ENCODE data around the gene OBP2A.
"Not testable (repeated sequence)": the region's sequence is repeated elsewhere in the genome, so short reads cannot be mapped to it uniquely, and the experiment has no call there.

OBP2A gene, protein sequence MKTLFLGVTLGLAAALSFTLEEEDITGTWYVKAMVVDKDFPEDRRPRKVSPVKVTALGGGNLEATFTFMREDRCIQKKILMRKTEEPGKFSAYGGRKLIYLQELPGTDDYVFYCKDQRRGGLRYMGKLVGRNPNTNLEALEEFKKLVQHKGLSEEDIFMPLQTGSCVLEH

DNA sequence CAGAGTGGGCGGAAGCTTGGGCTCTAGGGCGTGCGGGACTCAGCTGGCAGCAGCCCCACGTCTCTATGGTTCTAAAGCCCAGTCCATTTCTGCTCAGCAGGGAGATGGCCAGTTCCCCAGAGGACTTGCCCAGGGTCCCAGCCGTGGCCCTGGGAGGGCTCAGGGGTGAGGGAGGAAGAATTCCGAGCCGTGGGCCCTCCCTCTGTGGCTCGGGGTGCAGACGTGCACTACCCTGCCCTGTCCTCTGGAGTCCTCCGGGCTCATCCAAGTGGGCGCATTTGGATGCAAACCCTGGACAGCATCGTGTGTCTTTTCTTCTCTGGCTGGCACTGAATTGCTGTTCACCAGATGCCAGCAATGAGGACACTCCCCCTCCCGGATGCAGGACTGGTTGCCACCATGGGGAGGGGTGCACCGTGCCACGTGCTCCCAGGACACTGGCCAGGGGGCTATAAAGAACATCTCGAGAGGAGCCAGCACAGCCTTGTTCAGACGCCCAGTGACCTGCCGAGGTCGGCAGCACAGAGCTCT lies at the start of gene OBP2A:
Gene OBP2A (plus strand): TSS at position 481 of the 531 bp plus-strand sequence. CDS start 55 bp downstream, outside the sequence.
- not testable (repeated sequence) for FAIRE-seq; DNase-seq (ENCODE audit: extremely low spot score, insufficient read length, low read depth)

DNA sequence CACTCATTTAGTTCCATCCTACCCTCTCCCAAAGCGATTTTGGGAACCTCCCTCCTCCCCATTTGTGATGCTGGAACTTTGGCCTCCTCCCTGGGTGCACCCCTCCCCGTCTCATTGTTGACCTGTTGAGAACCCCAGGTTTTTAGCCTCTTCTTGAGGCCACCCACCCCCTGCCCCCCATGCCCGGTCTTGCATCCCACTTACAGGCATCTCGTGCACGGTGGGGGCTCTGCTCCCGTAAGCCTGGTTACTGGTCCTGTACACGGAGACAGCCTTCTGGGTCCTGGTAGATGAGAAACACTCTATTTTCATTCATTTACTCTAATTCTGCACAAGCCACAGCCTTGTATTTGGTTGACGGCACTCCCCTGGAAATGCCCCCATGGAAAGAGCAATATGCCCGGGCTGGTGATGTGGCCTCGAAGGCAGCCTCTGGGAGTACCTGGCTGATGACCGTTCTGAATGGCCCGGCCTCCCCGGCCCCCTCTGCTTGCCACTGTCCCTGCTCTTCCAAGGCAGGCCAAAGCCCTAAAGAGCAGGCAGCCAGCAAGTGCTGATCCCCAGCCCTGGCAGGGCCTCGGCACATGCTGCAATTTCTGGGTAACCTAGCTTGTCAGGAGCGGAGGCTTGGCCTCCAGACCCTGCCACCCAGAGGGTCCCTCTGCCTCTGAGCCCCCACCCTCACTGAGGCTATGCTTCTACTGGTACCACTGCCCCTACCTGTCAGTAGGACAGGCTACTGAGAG lies 47.4 kb upstream of the OBP2A start:
- DNase-seq (ENCODE audit: extremely low spot score, insufficient read length, low read depth) (no peak), FAIRE-seq (no peak)

DNA sequence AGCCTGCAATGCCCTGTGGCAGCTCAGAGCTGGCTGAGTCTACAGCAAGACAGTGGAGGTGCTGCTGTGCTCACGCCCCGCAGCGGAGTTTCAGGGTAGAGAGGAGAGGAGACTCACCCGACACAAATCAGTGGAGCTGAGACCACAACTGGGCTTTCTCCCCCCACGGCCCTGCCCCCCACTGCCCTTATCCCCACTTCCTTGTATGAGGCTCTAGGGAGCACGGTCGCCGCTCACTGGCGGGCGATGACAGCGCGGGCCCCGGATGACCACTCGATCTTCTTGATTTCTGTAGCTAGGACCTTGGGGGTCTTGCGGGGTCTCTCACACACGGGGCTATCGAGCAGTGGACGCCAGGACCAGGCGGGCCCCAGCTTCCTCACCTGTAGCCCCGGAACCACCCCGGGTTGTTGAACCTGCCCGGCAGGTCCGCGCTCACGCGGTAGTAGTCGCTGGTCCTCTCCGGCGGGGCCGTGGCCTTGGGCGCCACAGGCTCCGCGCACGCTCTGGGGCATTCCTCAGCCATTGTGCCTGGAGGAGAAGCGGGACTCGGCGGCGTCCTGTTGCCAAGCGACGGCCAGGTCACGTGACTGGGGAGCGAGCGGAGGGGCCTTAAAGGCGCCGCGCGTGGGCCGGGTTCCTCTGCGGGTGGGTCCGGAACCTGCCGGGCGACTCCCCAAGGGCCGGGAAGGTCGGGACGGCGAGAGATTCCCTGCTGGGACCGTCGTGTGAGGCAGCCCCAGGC lies 46.4 kb upstream of the OBP2A start:
- peak; percentile 78 for FAIRE-seq
- DNase-seq (ENCODE audit: extremely low spot score, insufficient read length, low read depth), result peak; percentile 69

DNA sequence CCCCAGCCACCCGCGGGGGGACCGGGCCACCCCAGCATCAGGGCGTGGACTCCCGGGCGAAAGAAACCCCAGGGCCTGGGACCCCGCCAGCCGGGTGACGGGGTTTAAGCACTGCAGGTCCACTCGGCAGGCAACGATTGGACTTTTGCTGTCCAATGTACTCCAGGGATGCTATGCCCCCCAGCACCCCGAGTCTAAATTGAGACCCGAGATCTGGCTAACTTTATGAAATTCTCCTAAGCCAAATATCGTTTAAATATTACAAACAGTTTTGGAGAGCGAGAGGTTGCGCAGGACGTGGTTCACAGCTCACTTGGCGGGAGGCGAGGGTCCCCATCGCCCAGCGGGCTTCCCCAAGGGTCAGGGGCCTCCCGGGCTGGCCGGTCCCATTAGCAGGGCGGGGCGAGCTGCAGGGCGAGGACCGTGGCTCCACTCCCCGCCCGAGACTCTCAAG lies 45.8 kb upstream of the OBP2A start:
- no peak for DNase-seq (ENCODE audit: extremely low spot score, insufficient read length, low read depth)
- no peak for FAIRE-seq

DNA sequence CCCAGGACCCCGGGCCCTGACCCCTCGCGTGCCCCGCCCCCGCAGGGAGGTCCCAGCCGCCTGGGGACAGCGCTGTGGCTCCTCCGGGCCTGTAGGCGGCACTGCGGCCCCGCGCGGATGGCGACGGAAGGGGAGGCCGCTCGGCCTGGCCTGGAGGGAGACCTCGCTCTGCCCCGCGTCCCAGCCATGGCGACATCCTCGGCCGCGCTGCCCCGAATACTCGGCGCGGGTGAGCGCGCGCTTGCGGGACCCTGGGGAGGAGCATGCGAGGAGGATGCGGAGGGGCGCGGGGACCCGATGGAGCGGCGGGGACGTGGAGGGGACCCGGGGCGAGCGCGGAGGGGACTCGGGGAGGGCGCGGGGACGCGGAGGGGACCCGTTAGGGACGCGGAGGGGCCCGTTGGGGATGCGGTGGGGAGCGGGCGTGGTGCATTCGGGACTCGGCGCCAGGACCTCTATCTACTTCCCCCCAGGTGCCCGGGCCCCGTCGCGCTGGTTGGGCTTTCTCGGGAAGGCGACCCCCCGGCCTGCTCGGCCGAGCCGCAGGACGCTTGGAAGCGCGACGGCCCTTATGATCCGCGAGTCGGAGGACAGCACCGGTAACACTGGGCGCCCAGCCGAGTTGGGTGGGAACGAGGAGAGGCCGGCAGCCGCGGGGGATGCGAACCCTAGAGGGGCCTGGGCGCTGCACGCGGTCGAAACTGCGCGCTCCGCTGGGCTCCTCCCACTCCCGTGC lies 45.2 kb upstream of the OBP2A start, which contains the start of gene MRPS2:
Gene MRPS2 (plus strand): TSS at position 158 of the 736 bp plus-strand sequence. CDS start 29 bp downstream, at position 187.
- FAIRE-seq (peak; percentile 84), DNase-seq (ENCODE audit: extremely low spot score, insufficient read length, low read depth) (peak; percentile 89)

DNA sequence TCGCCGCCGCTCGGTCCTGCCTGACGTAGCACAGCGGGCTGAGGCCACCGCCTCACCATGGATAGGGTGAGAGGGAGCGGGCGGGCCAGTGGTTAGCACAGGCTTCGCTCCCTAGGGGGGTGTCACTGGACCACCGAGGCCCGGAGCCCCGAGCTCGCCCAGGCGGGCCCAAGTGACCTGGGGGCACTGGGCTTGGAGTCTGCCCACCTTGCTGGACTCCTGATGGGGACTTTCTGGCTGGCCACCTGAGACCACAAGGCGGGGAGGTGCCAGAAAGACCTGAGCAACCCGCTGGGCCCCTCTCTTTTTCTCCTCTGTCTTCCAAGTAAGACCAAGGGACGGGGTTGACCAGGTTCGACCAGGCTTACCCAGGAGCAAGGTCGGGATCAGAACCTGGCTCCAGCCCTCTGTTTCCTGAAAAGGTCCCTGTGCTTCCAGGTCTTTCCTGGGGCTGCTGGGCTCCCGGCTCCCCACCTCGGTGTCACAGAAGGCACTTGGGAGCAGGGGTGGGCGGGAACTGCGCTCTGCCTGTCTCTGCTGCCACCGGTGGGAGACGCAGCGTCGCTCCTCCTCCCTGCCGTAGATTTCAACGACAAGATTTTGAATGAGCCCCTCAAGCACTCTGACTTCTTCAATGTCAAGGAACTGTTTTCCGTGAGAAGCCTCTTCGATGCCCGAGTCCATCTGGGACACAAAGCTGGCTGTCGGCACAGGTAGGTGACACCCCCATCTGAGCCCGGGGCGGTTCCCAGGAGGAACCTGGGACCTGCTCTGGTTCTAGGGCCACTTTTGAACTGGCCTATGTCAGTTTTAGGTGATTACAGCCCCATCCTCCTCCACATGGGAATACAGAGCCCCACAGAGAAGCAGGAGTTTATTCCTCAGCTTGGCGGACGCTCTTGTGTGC lies 44.4 kb upstream of the OBP2A start:
- FAIRE-seq (no peak), DNase-seq (ENCODE audit: extremely low spot score, insufficient read length, low read depth) (no peak)

DNA sequence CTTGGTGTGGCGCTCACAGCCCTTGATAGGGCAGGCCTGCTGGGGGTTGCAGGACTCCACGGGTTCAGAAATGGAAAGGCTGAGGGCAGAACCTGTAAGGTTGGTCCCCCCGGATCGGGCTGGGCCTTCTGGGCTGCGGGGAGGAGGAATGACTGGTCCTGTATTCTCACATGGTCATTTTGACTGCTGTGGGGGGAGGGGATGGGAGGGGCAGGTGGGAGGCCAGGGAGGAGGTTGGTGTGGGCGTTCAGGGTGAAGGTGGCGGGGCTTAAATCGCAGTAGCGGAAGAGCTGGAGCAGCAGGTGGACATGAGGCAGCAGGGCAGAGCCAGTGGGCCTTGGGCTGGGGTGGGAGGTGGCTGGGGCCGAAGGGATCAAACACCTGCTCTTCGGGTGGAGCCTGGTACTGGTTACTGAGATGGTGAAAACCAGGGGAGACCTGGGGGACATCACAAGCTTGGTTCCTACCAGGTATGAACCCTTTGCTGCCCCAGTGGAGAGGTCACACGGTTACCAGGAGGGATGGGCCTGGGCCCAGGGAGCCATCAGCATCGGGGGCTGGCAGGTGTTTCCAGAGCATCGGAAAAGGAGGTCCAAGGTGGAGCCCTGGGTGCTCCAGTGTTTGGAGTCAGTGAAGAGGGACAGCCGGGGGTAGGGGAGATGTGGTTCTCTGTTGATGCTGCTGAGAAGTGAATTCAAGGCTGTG lies 43.6 kb upstream of the OBP2A start:
- FAIRE-seq, result no peak
- no peak for DNase-seq (ENCODE audit: extremely low spot score, insufficient read length, low read depth)

DNA sequence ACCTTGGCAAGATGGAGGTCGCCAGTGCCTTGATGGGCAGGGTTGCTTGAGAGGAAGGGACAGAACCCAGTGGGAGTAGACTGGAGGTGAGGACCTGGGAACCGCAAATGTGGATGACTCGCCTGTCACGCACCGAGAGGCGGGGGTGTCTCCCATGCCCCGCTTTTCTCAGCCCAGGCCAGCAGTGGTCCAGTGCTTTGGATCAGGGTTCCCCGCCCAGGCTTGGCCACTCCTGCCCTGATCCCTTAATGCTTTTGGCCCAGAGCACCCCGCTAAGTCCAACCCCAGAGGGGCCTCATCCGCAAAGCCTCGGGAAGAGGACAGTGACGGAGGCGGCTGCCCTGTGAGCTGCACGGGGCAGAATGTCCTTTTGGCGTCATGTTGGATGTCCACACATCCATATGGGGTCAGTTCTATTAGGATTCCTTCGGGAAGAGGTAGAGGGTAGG lies 43.0 kb upstream of the OBP2A start:
- no peak for FAIRE-seq
- DNase-seq (ENCODE audit: extremely low spot score, insufficient read length, low read depth), result no peak

DNA sequence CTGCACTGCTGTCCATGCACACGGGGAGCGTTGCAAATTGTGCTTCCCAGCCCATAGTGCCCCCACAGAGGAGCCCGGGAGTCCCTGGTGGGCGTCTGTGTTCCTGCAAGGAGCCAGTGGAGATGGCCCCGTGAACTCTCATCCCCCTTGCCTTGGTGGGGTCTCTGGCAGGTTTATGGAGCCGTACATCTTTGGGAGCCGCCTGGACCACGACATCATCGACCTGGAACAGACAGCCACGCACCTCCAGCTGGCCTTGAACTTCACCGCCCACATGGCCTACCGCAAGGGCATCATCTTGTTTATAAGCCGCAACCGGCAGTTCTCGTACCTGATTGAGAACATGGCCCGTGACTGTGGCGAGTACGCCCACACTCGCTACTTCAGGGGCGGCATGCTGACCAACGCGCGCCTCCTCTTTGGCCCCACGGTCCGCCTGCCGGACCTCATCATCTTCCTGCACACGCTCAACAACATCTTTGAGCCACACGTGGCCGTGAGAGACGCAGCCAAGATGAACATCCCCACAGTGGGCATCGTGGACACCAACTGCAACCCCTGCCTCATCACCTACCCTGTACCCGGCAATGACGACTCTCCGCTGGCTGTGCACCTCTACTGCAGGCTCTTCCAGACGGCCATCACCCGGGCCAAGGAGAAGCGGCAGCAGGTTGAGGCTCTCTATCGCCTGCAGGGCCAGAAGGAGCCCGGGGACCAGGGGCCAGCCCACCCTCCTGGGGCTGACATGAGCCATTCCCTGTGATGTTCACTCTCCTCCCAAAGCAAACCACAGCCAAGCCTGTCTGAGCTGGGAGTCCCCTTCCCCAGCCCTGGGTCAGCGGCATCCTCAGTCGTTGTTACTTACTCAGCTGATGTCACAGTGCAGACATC lies 42.3 kb upstream of the OBP2A start:
- DNase-seq (ENCODE audit: extremely low spot score, insufficient read length, low read depth) (no peak), FAIRE-seq (no peak)

DNA sequence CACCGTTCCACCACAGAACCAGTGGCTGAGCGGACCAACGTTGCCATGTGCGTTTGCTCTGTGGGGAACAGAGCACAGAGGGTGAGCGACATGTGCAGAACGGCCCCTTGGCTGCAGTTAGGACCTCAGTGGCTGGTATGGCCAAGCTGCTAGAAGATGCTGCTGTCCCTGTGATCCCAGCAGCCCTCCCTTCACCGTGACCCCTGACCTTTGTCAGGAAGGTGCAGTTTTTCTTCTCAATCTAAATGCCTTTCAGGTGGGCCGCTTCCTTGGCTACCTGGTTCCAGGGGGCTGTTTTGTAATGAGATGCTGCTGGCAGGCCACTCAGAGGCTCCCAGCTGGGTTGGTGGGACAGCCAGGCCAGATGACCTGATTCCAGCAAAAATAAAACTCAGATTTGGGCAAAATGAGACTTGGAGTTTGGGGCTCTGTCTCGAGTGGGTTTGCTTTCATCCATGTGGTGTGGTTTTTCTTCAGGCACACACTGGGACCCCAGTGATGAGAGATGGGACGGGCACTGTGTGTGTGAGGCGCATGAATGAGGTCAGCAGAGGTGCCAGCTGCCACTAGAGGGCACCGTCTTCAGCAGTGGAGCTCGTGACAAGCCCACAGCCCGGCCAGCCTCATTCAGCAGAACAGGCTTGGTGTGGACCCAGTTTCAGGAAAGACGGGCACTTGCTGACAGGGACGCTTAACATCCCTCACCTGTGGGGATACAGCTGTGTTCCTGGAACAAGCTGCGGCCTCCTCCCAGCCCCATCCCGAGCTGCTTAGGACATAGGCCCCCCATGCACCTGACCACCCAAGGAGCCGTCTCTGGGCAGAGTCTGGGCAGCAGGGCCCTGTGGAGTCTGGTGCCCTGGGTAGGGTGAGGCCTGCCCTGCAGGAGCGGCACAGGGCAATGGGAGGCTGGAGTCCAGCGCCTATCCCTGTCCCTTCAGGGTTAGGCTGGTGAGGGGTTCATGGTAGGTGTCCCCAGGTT lies 41.4 kb upstream of the OBP2A start:
- FAIRE-seq, result peak; percentile 81
- DNase-seq (ENCODE audit: extremely low spot score, insufficient read length, low read depth), result peak; percentile 33

DNA sequence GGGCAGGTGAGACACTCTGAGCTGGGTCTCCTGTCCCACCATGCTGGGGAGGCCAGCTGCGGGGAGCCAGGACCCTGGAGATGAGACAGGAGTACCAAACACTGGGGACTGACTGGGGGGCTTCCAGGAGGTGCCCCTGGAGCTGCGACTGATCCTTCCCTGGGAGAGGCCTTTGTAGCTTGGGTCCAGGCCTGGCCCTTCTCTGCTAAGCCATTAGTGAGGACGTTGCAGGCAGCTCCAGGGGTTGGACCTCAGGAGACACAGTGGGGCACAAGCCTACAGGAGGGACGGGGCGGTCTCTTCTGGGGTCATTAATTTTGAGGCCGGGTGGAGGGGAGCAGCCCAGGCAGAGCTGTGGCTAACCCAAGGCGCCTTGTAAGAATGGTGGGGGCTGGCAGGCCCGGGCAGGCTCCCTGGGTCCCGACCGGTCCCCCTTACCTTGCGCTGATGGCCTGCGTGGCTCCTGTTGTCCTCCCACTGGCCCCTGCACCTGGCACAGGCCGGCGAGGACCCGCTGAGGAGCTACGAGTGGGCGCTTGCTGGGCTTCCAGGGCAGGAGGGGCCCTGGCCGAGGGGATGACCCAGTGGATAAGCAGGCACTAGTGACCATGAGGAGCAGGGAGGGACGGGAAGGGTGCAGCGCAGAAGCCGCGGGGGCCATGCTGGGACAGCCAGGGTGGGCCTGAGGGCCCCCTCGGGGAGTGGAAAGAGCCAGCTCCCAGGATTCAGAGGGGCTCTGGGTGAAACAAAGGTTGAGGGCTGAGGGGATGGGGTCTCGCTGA lies 40.3 kb upstream of the OBP2A start:
- FAIRE-seq, result no peak

DNA sequence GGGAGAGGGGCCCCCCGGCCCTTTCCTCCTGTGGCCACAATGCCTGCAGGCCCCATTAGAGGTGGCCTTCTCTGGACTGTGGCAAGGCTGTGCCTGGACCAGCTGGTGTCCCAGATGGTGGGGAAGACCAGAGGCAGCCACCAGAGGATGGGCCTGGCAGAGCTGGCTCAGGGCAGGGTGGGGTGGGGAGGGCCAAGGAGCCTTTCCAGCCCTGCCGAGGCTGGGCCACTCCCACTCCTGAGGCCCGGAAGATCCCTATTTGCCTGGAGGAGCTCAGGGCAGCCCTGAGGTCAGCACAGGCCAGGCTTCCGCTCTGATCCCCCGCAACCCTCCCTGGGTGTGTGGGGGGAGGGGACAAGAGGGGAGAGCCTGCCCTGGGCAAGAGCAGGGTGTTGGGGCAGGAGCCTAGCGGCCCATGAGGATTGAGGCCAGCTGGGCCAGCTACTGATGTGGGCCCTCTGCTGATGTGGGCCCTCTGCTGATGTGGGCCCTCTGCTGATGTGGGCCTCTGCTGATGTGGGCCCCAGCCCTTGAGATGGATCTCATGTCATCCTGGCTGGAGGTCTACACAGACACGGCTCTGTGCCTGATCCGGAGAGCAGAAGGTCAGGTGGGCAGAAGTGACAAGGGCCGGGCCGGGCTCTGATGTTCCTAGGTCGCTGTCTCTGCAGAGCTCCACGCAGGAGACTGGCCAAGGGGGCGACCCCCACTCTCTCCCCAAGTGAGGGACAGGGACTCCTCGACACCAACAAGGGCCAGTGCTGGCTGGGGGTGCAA lies 39.4 kb upstream of the OBP2A start:
- DNase-seq (ENCODE audit: extremely low spot score, insufficient read length, low read depth) (no peak), FAIRE-seq (no peak)

More for the DNA sequence above, 40.3 kb upstream of the OBP2A start:
- DNase-seq (ENCODE audit: extremely low spot score, insufficient read length, low read depth), result no peak

DNA sequence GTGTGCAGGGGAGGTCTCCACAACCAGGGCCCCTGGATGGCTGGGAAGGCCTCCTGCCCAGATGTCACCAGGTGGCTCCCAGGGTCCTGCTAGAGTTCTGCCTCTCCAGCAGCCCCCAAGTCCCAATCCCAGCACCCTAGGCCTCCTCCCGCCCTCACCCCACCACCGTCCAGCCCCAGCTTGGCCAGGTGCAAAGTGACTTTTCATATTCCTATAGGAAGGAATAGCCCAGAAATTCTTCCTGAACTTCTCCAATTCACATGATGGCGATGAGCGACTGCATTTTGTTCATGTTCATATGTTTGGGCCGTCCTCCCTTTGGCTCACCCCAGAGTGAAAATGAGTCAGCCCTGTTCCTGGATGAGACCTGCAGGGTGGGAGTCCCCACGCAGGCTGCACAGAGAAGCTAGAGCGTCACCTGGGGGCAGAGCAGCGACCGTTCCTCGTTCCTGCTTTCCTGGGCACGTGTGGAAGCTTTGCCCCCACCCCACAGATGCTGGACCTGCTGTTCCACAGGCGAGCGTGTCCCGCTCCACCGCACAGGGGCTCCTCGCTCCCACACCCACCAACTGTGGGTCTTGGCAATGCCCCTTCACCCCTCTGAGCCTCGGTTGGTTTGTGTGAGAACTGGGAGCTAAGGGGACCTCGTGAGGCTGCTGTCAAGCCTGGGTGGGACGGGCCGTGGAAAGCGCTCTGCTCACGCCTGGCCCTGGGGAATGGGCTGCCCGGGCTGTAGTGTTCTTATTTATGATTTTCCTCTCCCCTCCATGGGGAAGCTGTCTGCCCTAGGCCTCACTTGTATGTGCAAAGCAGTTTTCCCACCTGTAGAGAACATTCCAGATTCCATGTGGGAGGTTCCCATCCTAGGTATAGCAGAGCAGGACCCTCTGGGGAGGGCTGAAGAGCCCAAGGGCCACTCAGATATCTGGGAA lies 38.6 kb upstream of the OBP2A start:
- DNase-seq (ENCODE audit: extremely low spot score, insufficient read length, low read depth), result no peak
- FAIRE-seq, result no peak
